Sigmoid colon (tissue), 7 donors: ENCODE measurements around the gene ELAVL4. TPM values are rescaled to one million over a fixed set of nuclear protein-coding genes. Genes with fewer than 3 reads are reported as not detected.

Source experiments
- DNase-seq: peaks from one replicate; pipeline ENCODE4 v3.0.0-alpha.2; 2019
- H3K27ac ChIP-seq, 4 donors: fragments of 200-600 bp; sonication (generic); one replicate each; pipeline ENCODE4 v1.5.1; 2016 to 2019; ENCODE audit warnings: mild to moderate bottlenecking in 1 of 4
- H3K27me3 ChIP-seq, 3 donors: fragments of 200-600 bp; sonication (generic); one replicate each; pipeline ENCODE4 v1.5.1; 2019; ENCODE audit warnings: mild to moderate bottlenecking in 1 of 3
- H3K36me3 ChIP-seq, 4 donors: fragments of 200-600 bp; sonication (generic); one replicate each; pipeline ENCODE4 v1.5.1; 2016 to 2019
- H3K4me1 ChIP-seq, 4 donors: fragments of 200-600 bp; sonication (generic); one replicate each; pipeline ENCODE4 v1.5.1; 2017 to 2019
- H3K4me3 ChIP-seq, 4 donors: fragments of 200-600 bp; sonication (generic); one replicate each; pipeline ENCODE4 v1.5.1; 2017 to 2019; ENCODE audit warnings: mild to moderate bottlenecking in 2 of 4, moderate library complexity in 1 of 4
- H3K9me3 ChIP-seq, 4 donors: fragments of 200-600 bp in 3 of 4; sonication (generic) in 3 of 4; one replicate each; pipeline versions ENCODE4 v1.5.1 to v1.6.1; 2013 to 2019
- EP300 ChIP-seq, 4 donors: sonication (generic); formaldehyde crosslinking; IDR thresholded peaks; one replicate each; pipeline ENCODE4 v1.6.1; 2017; ENCODE audit warnings: antibody characterized with exemption in 4 of 4
- POLR2A ChIP-seq, 2 donors: fragments of 450-650 bp; IDR thresholded peaks; one replicate each; pipeline ENCODE4 v1.6.1; 2016; ENCODE audit warnings: antibody characterized with exemption in 2 of 2, mild to moderate bottlenecking in 2 of 2, moderate library complexity in 2 of 2
- POLR2AphosphoS5 ChIP-seq, 4 donors: sonication (generic); formaldehyde crosslinking; IDR thresholded peaks; one replicate each; pipeline ENCODE4 v1.6.1; 2017; ENCODE audit warnings: antibody characterized with exemption in 4 of 4
- WGBS, 2 donors: extraction: QIAGEN DNeasy Blood & Tissue Kit; methylation state at CpG; one replicate each; pipeline ENCODE4 v1.1.7; 2013; 5-methylcytosine and 5-hydroxymethylcytosine counted together
- intact Hi-C: fragments of 100-400 bp; cut with DNase I; formaldehyde crosslinking; loops from one replicate; pipeline ENCODE4 v1.15.1; 2023
- polyA plus RNA-seq, 3 donors: library from polyadenylated mRNA; stranded (reverse); fragments of 200-250 nt; gene quantifications; one replicate each; pipeline ENCODE4 v1.2.3, GENCODE V29; 2013
- total RNA-seq, 4 donors: library from RNA; depleted of rRNA; stranded (reverse); fragments of >200 nt; gene quantifications; one replicate each; pipeline ENCODE4 v1.1.0, GENCODE V29; 2016
- TF ChIP-seq, protein P1 (sequence below), 4 experiments: fragments of 450-650 bp in 3 of 4; fragments of 200-600 bp in 1 of 4; IDR thresholded peaks; one replicate each; pipeline ENCODE4 v1.5.1; 2016 to 2019; ENCODE audit warnings: antibody characterized with exemption in 4 of 4, mild to moderate bottlenecking in 3 of 4, moderate library complexity in 2 of 4
- donor health status: healthy with polysubstance abuse.
- donor health status: Bipolar disorder and iron deficiency.
- donor health status: healthy.

Gene ELAVL4
- total RNA-seq (10 to 100 TPM in 1 of 4 donors, 1 to 10 TPM in 3; 2.6 to 11.8 (median 5.3) TPM), polyA plus RNA-seq (1 to 10 TPM in 1 of 3 donors, under 1 TPM in 1, not detected in 1; 0.23 to 3.0 TPM)

GRCh38 chr1:50108497-50109059 lies at the start of gene ELAVL4:
ELAVL4 (plus strand) TSS chr1:50108920; CDS start chr1:50109190, 270 bp downstream.
- 40 to 47% methylated on average over 11 of the region's 11 CpGs for WGBS, 2 donors
- H3K27ac ChIP-seq, result no peak within 1 kb of the TSS

DNA sequence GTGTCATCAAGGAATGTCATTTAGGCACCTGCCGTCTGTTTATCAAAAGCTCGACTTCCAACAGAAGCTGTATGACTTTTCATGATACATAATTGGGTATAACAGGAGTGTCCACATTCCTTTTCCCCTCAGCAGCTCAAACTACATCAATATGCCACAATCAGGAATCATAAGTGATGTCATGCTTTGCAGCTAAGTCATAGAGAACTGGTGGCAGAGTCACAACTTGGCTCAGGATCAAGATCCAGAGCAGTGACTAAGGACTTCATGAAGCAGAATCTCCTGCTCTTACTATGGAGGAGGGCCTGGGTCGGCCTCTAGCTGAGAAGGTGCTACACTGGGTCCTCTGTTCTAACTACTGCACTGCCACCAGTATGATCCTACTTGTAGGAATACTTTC lies 48.4 kb upstream of the ELAVL4 start:
- H3K36me3 ChIP-seq, result no peaks in the 10 kb centered on the region
- H3K4me1 ChIP-seq, result no peaks in the 10 kb centered on the region
- TF ChIP-seq EP300 (IDR thresholded peaks at IDR 0.05) (no peak), POLR2AphosphoS5 (IDR thresholded peaks at IDR 0.05) (no peak), POLR2A (IDR thresholded peaks at IDR 0.05) (no peak)
- TF ChIP-seq, protein P1, sequence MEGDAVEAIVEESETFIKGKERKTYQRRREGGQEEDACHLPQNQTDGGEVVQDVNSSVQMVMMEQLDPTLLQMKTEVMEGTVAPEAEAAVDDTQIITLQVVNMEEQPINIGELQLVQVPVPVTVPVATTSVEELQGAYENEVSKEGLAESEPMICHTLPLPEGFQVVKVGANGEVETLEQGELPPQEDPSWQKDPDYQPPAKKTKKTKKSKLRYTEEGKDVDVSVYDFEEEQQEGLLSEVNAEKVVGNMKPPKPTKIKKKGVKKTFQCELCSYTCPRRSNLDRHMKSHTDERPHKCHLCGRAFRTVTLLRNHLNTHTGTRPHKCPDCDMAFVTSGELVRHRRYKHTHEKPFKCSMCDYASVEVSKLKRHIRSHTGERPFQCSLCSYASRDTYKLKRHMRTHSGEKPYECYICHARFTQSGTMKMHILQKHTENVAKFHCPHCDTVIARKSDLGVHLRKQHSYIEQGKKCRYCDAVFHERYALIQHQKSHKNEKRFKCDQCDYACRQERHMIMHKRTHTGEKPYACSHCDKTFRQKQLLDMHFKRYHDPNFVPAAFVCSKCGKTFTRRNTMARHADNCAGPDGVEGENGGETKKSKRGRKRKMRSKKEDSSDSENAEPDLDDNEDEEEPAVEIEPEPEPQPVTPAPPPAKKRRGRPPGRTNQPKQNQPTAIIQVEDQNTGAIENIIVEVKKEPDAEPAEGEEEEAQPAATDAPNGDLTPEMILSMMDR (IDR thresholded peaks at IDR 0.05), result no peak
- intact Hi-C loops, result no loop called here
- no peaks in the 10 kb centered on the region for H3K9me3 ChIP-seq
- H3K27me3 ChIP-seq, result no peaks in the 10 kb centered on the region
- H3K27ac ChIP-seq, result no peak overlapping the region
- no peak overlapping the region for H3K4me3 ChIP-seq
- 43 to 79% methylated on average over 3 of the region's 3 CpGs for WGBS, 2 donors
- DNase-seq, result no peak

More at GRCh38 chr1:50108497-50109059, at the start of gene ELAVL4:
- intact Hi-C loops, result no loop called here
- Histone ChIP-seq H3K9me3 (no peaks in the 10 kb centered on the region), H3K27me3 (peaks cover 0 to 61% (median 7%) of the 10 kb centered on the region in 3 donors), H3K4me1 (peaks cover 0 to 17% (median 6%) of the 10 kb centered on the region in 4 donors), H3K36me3 (no peaks in the 10 kb centered on the region), H3K4me3 (no peak within 1 kb of the TSS)
- no peak for DNase-seq
- TF ChIP-seq POLR2AphosphoS5 (IDR thresholded peaks at IDR 0.05) (no peak), EP300 (IDR thresholded peaks at IDR 0.05) (no peak), POLR2A (IDR thresholded peaks at IDR 0.05) (no peak)
- TF ChIP-seq, protein P1 (IDR thresholded peaks at IDR 0.05), result no peak

DNA sequence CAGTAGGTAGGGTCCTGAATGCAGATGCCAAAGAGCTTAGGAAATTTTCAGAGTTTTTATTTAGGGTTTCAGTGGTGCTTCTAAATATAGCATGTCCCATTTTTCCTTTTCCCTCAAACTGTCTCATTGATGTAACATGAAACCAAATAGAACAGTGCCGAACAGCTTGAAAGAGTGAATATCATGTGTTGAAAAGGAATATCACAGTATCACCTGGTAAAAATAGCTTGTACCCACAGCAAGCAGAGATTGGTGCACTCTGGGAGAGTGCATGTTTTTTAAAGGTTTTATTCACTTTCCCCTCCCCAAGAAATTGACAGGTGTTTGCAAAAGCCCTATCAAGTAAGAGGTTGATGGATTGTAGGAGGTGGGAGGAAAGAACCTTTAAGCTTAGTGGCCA lies 41.9 kb upstream of the ELAVL4 start:
- 76 to 81% methylated on average over 1 of the region's 1 CpG for WGBS, 2 donors

GRCh38 chr1:50074931-50075330 lies 33.8 kb upstream of the ELAVL4 start:
- Histone ChIP-seq H3K27ac (no peak overlapping the region), H3K4me1 (no peaks in the 10 kb centered on the region), H3K36me3 (no peaks in the 10 kb centered on the region), H3K9me3 (no peaks in the 10 kb centered on the region), H3K27me3 (no peaks in the 10 kb centered on the region), H3K4me3 (no peak overlapping the region)
- no peak for DNase-seq
- 72 to 85% methylated on average over 2 of the region's 2 CpGs for WGBS, 2 donors
- TF ChIP-seq, protein P1 (IDR thresholded peaks at IDR 0.05), result no peak
- TF ChIP-seq POLR2AphosphoS5 (IDR thresholded peaks at IDR 0.05) (no peak), POLR2A (IDR thresholded peaks at IDR 0.05) (no peak), EP300 (IDR thresholded peaks at IDR 0.05) (no peak)
- intact Hi-C loops, result no loop called here

More for the DNA sequence above, 41.9 kb upstream of the ELAVL4 start:
- Histone ChIP-seq H3K27me3 (no peaks in the 10 kb centered on the region), H3K4me3 (no peak overlapping the region), H3K36me3 (no peaks in the 10 kb centered on the region), H3K4me1 (no peaks in the 10 kb centered on the region), H3K9me3 (no peaks in the 10 kb centered on the region), H3K27ac (no peak overlapping the region)
- no peak for DNase-seq
- TF ChIP-seq, protein P1 (IDR thresholded peaks at IDR 0.05), result no peak
- TF ChIP-seq EP300 (IDR thresholded peaks at IDR 0.05) (no peak), POLR2A (IDR thresholded peaks at IDR 0.05) (no peak), POLR2AphosphoS5 (IDR thresholded peaks at IDR 0.05) (no peak)
- intact Hi-C loops, result no loop called here

- no peak for TF ChIP-seq POLR2AphosphoS5 (IDR thresholded peaks at IDR 0.05)
- WGBS, 2 donors, result 71 to 80% methylated on average over 1 of the region's 1 CpG
- intact Hi-C loops, result no loop called here
- no peak for DNase-seq
- Histone ChIP-seq H3K36me3 (no peaks in the 10 kb centered on the region), H3K4me1 (no peaks in the 10 kb centered on the region), H3K27ac (no peak overlapping the region), H3K27me3 (no peaks in the 10 kb centered on the region), H3K4me3 (no peak overlapping the region), H3K9me3 (no peaks in the 10 kb centered on the region)
Observed at GRCh38 chr1:50077273-50077672, 31.4 kb upstream of the ELAVL4 start.
